AG08396 (cell line): ENCODE measurements around the gene MNX1.

Experiments
- DNase-seq: peaks from one replicate; pipeline ENCODE4 v3.0.0; 2012; ENCODE audit warnings: low spot score, mixed read lengths

The MNX1 gene

DNA sequence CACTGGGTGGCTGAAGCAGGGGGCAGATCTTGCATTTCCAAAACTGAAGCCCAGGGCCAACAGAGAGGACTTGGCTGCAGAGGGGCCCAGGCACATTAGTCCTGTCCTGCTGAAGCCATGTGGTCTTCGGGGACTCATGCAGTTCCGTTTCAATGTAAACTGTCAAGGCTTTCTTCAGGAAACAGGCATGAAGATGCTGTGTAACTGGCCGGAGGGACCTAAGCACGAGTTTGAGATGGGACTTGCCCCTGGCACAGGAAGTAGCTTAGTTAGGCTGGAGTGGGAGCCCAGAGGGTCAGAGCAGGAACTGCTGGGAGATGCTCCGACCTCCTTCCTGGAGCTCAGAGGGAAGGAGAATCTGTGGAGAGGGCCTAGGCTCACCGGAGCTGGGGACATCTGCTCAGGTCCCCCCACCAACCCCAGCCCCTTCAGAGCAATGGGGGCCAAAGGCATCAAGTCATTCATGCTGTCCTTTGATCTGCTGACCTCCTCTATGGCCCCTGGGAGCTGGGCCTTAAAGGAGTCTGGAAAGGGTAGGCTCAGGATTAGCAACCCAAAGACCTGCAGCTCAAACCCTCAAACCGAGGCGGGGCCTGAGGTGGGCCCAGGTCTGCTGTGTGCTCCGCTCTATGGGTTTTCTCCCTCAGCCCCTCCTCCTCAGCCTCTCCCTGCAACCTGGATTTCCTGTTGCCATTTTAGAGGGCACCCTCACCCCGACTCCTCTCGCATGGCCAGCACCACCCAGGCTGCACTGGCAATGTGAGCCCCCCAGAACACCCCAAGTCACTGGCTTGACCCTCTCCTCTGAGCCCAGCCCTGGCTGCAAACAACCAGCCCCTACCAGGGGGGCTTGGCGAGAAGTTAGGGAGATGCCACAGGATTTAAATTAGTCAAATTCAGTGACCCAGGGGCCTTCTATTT, 4.4 kb upstream of the MNX1 start:
- DNase-seq = no peak

DNA sequence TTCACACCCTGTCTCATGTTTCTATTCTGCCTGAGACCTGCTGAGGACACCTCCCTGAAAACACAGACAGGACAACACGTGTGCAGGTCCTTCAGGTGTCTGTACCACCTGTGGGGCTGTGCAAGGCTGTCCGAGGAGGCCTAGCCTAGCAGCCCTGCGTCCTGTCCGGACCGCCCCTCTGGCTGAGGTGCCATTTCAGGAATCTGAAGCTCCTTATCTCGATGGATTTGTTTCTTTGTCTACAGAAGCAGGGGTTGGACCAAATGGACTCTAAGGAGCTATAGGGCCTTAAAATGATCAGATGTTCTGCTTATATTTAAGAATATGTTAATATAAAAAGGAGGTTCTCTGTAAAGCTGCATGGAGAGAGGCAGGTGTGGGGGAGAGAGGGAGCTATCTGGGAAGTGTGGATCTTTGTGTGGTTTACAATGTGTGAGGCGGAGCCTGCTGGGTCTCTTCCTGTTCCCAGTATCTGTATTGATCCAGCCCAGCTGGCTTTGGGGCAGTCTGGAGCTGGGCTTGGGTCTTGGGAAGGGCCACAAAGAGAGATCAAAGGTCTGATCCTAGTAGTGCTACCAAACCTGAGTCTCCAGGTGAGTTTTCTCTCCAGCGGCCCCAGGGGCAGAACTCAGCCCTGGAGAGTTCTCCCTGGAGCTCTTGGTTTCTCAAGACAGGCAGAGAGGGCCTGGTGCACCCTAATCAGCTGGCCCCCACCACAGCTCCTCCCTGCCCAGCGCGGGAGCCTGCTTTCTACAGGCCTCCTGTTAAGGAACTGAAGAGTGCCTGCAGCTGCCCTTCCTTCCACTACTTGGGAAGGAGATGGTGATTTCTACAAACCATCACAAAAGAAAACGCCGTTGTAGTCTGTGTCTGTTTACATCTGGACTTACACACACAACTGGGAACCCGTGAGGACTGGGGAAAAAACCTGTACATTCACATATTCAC, 3.4 kb upstream of the MNX1 start:
- no peak for DNase-seq

DNA sequence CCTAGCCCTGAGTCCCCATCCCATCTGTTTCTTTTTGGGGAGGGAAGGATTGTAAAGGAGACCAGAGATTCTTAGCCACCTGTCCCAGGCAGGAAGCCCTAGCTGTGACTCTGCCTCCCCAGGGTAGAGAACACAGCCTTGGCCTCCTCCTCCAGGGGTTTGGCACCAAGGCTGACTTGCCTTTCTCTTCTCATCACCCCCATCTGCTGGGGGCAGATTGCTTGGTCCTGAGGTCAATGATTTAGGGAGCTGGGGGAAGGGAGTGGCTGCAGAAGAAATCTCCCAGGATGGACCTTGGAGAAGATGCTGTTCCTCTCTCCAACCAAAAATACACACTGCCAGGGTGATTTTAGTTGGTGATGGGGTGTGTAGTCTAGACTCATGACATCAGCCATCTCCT, 2.6 kb upstream of the MNX1 start:
- no peak for DNase-seq

DNA sequence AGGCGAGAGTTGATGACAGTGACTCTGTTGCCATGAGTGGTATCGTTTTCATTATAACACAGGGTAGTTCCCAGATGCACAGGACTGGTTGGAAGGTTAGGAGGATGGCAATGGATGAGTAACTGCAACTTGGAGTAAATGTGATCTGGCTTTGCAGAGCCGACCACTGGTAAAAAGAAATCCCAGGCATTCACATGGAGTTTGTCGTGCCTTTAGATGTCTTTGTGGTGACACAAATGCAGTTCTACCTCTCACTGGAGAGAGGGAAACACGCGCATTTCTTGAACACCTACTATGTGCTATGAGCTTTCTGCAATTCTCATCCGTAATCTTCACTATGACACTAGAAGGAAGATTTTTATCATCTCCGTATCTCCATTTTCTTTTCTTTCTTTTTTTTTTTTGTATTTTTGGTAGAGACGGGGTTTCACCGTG, 1.7 kb upstream of the MNX1 start:
- DNase-seq = no peak

DNA sequence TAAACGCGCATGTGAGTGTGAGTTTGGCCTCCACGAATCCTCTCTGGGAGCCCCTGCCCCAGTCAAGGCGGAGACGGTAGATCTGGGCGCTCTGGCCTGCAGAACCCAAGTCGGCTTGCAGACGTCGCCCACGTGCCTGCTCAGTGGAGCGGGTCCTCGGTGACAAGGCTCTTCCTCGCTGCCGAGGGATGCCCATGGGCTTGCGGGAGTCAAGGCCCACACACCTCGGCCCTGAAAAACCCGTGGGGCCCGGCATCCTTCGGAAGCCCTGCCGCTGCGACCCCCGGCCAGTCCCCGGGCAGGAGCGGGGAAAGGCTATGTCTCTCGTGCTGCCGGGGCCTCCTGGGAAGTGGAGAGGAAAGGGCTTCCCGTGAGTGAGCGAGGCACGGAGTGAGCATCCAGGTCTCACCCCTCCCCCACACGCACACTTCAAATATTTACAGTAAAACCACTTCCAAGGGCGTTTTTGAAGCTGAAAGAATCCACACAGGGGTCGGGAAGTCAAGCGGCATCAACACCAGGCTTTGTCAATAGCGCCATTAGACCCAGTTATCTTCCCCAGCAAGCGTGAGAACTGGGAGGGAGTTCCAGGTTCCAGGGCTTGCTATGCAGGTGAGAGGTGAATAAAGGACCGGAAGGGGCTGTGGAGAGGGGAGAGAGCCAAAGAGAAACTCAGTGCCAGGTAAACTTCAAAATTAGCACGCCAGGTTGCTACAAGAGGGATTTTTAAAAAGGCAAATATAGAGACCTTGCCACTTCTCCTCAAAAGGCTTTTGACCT, 1.1 kb upstream of the MNX1 start:
- no peak for DNase-seq

DNA sequence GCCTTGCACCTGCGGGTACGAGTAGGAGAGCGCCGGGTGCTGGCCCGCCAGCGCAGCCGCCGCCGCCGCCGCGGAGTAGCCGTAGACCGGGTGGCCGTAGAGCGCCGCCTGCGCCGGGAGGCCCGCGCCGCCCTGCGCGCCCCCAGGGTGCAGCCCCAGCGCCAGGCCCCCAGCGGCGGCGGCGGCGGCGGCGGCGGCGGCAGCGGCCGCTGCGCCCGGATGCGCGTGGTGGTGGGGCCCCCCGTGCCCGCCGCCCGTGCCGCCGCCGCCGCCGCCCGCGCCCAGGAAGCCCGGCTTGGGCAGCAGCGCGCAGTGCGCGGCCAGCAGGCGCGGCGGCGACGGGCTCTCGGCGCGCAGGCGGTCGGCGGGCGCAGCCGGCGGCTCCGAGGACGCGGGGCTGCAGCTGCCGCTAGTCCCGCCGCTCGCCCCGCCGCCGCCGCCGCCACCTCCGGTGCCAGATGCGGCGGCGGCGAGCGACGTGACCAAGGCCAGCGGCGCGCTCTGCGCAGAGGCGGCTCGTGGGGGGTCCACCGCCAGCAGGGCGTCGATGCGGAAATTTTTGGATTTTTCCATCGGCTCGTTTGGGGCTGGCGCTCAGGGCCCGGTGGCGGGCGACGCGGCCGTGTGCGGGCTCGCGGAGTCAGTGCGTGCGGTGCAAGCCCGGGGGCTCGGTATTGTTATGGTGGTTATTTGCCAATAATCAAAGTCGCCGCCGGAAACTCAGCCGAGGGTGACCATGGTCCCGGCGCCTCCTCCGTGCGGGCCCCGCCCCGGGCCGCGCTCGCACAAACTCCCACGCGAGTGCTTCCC, 480 bp downstream of the MNX1 start:
- no peak for DNase-seq

DNA sequence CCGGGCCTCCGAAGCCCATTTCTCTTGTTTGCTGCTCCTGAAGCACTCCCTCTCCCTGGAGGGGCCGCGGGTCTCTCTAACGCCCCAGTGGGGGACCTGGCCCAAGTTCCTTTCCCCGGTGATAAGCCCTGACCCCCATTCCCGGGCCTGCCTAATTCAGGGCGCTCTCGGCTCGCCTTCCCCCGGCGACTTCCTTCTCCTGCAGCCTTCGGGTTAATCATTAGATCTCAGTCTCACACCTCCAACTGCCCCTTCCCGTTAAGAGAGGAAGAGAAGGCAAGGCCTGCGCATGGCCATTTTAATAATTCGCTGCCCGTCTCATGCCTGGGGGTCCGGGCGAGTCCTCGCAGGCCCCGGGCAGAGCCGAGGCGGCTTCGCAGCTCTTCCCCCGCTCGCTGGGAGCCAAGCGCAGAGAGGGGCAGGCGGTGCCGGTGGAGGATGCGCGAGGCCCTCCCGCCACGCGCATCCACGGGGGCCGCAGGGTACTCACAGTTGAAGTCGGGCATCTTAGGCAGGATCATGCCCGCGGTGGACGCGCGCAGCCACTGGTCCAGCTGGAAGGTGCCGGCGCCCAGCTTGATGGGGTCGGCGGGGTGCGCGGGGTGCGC, 1.2 kb downstream of the MNX1 start:
- DNase-seq = no peak

DNA sequence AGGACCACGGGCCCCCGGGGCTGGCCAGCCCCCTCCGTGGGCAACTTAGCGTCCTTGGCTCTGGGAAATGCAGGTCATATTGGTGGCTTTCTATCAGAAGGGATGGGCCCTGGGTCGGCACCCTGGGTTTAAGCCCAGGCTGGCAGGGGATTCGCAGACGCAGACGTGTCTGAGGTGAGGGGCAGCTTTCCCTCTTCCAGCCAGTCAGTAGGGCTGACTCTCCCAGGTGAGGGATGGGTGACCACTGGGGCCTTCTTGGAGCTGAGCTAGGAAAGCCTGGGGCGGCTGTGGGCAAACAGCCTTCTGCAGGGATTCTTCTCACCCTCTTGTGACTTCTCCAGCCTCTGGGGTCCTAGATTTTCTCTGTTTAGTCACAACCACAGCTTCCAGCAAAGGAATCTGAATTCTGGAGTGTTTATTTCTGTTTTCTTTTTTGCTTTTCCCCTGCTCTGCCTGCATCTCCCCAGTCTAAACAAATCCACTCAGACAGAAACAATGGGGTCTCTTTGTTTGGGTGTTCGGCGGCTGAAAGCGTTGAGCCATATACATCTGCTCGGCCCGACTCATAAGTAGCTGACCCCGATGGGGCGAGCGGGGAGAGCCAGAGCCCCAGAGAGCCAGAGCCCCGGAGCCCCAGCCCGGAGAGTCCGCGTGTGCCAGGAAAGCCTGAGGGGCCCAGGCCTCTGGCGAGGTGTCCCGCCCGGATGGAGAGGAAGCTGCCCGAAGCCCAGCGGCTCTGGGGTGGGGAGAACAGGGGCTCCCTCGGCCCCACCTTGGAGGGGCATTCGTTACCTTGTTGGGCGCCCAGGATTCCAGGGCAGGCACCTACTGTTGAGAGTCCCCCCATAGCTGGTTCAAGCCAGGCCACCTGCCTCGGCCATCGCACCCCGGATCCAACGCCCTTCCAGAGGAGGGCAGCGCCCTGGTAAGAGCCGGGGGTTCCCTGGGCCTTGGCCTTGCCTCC, 2.0 kb downstream of the MNX1 start:
- no peak for DNase-seq

DNA sequence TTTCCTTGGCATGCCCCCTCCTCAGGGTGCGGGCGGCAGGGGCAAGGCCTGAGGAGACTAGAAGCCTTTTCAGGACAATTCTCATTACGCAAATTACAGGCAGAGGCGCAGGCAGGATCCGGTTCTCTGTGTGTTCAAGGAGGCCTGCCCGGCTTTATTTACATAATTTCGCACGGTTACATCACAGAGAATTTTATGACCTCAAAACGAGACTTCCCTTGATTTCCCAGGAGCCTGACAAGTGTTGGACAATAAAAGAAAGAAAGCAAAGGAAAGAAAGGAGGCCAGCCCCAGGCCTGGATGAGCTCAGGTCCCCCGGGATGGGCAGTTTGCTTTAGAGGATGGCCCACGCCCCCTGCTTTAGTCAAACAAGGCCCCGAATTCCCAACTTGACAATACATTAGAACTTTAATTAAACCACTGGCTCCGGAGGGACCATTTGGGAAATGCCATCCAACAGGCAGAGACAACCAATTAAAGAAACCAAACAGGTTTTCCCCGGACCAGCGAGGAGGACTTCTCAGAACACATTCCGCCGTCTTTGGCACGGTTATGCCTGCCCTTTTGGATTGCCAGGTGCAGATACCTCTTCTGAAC, 2.9 kb downstream of the MNX1 start:
- no peak for DNase-seq

DNA sequence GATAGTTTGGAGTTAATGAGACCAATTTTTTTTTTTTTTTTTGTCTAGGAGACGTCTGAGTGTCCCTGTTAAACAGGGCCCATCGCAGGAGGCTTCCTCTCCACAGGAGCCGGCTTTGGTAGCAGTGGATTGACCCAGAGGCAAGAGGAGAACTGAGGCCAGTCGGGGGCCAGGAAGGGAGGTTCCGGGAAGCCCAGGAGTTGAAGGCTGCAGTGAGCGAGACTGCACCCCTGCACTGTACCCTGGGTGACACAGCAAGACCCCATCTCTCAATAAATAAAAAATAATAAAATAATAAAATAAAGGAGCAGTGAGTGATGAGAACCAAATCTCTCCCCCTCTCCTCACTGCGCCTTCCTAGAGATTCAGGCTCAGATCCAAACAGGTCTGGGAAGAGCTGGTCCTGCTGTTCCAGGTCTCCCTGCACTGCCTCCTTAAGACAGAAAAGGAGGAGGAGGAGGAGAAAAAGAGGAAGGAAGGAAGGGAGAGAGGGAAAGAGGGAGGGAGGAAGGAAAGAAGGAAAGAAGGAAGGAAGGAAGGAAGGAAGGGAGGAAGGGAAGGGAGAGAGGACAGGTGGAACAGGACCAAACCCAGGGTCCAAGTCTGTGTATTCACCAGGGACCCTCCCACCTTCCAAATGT, 3.5 kb downstream of the MNX1 start:
- DNase-seq = no peak

DNA sequence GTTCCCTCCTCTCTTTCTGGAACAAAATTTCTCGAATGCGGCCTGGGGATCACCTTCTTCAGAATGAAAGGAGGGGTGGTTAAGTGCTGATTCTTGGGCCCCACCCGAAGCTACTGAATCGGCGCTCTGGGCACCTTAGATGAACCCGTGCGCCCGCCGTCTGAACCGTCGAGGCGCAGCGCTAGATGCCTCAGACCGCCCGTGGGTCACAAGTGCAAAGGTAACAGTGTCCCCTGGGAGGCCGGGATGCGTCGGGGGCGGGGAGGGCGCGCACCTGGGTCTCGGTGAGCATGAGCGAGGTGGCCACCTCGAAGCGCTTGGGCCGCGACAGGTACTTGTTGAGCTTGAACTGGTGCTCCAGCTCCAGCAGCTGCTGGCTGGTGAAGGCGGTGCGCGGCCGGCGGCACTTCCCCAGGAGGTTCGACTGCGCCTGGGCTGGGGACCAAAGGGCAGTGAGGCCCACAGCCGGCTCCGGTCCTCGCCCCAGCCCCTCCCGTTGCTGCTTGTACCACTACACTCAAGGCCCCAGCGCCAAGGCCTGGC, 4.2 kb downstream of the MNX1 start:
- DNase-seq = no peak

DNA sequence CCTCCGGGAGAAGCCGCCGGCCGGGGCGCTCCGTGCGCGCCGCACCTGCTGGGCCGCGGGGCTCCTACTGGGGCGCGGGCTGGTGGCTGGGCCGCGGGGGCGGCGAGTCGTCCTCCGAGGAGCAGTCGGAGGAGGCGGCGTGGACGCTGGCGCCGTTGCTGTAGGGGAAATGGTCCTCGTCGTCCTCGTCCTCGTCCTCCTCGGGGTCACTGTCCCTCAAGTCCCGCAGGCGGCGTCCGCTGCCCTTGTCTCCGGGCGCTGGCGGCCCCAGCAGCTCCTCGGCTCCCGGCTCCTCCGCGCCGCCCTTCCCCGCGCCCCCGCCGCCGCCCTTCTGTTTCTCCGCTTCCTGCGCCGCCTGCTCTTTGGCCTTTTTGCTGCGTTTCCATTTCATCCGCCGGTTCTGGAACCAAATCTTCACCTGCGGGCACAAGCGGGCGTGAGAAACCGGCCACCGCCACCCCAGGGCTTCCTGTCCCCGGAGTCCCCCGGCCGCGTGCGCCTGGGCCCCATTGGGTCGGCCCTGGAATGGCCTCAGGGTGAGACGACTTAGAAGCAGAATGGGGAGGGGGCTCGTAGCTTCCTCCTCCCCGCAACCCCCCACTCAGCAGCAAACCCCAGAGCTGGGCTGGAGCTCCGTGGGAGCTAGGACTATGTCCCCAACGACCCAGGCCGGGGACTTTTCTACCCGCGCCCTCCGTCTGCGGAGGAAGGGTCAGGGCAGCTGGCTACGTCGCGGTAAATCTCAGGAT, 4.8 kb downstream of the MNX1 start:
- no peak for DNase-seq

DNA sequence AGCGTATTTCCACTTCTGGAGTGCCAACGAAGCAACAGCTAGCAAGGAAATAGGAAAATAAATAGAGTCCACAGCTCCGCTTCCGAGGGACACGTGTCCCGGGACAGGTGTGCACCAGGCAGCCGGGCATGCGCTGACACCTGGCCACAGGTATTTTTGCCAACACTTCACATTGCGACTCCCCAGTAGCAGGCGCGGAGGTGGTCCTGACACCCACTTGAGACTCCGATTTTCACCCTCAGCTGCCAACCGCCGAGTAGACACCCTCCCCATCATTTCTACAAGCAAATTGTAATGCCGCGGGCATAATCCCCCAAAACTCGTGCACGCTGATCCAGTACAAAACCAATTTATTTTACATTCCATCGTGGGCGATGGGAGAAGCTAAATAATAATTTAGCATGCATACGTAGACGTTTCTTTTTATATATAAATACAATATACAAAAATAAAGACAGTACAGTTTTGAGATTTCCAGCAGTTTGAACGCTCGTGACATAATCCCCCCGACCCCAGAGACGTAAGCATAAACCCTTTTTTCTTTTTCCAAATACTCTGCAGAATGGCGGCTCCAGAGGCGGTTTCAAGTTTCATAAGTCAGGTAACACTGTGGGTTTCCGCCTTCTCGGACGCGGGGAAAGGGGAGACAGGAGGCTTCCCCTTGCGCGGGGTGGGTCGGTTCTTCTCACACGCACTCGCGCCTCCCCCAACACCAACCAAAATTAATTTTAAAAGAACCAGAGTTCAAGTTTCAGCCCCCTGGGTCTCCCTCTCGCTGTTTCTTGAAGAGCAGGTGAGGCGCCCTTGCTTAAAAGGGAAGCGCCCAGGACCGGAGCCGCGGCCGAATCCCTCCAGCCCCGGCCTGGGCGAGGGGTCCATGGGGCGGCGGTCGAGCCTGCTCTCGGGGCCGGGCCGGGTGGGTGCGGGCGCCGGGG, 5.7 kb downstream of the MNX1 start:
- no peak for DNase-seq

DNA sequence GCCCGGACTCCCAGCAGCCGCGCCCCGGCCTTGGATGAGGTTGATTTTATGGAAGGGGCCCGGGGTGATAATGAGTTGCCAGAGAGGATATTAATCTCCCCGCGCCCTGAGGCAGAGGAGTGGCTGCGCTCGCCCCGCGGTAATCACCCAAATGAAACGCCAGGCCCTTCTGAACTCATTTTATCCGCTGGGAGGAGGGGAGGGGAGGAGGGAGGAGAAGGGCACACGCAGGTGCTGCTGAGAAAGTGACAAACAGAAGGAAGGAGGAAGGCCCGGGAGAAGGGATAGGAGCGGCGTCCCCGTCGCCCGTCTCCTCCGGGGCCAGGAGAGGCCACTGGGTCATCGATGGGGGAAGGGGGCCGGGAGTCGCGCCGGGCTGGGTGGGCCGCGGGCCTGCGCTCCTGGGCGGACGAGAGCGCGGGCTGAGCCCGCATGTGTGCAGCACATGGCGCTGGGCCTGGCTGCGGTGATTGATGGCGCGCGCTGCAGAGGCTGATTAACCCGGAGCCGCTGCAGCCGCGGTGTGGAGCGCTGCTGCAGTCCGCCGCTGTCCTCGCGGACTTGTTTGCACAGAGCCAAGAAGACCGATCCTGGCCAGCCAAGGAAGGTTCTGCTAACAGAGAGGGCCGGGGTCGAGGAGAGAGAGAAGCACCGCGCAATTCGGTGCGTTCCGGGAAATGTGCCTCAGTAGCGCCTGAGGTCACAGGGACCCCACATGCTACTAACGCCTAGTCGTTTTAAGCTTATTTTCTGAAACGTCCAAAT, 6.5 kb downstream of the MNX1 start:
- DNase-seq = no peak

DNA sequence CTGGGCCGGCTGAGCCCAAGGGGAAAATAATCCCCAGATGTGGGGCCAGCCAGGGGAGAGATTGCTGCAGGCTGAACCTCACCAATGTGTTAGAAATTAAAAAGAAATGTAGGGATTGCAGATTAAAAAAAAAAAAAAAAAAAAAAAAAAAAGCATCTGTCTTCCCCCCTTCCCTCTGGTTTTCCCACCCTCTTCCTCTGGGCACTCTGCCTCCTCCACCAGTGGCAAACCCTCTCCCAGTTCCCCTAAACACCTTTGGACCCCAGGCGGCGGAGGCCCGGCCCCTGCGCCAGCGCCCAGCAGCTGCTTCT, 7.1 kb downstream of the MNX1 start:
- no peak for DNase-seq

DNA sequence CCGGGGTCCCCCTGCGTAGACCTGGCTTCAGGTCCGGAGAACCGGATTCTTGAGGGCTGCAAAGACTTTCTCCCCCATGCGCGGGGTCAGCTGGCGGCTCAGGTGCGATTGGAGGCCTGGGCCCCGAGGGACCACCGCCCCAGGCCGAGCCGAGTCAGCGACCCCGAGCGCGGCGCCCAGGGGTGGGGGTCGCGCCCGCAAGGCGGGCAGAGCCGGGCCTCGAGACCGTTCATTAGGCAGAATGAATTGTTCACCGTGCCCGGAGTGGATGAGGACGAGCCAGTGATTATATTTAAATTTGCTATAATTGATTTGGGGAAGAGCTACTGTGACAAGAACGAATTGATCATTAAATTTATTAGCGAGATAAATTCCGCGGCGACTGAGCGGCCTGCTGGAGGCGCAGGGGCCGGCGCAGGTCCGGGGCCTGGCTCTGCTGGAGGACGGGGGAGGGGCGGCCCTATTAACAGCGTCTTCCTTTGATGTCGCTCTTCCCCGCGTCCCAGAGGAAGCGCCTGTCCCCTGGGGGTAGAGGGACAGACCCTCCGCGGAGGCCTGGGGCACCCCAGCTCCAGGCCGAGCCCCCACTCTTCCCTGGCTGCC, 7.5 kb downstream of the MNX1 start:
- no peak for DNase-seq
